Activated CD8-positive, alpha-beta memory T cell treated with anti-CD3 and anti-CD28 coated beads, Interleukin-2, amount 50 U/mL, for 24 hours (primary cell): Measurements from ENCODE around the gene FGD5.

ENCODE experiments used
- DNase-seq: peaks from one replicate; pipeline ENCODE4 v3.0.0-alpha.2; 2020; ENCODE audit errors: extremely low read depth

The FGD5 gene

DNA sequence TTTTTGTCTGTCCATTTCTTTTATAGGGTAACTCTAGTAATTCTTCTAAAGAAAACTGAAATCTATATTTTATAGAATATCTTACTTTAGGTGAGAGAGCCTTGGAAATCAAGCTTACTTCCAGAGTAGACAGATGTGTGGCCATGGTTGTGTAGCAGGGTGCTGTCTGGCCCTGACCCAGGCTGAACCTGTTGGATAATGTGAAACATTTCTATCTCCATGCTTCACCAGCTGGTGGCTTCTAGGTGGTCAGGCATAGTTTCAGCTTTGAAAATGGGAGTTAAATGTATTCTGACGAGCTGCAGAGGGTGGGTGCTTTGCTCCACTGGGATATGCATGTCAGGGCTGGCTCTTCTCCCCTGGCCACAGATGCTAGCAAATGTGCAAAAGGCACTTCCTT lies 107.8 kb downstream of the FGD5 start:
- no peak for DNase-seq

DNA sequence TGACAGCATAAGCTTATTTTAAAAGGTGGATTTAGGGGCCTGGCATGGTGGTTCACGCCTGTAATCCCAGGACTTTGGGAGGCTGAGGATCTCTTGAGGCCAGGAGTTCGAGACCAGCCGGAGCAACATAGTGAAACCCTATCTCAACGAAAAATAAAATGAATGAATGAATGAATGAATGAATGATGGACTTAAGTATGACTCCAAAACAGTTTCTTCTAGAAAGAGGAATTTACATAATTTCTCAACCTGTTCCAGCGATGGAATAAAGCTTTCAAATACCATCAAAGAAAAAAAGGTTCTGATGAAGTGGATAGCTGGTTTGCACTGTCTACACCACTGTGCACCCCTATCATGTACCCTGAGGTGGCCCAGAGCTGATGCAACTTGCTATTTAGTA lies 108.5 kb downstream of the FGD5 start:
- DNase-seq, result no peak

DNA sequence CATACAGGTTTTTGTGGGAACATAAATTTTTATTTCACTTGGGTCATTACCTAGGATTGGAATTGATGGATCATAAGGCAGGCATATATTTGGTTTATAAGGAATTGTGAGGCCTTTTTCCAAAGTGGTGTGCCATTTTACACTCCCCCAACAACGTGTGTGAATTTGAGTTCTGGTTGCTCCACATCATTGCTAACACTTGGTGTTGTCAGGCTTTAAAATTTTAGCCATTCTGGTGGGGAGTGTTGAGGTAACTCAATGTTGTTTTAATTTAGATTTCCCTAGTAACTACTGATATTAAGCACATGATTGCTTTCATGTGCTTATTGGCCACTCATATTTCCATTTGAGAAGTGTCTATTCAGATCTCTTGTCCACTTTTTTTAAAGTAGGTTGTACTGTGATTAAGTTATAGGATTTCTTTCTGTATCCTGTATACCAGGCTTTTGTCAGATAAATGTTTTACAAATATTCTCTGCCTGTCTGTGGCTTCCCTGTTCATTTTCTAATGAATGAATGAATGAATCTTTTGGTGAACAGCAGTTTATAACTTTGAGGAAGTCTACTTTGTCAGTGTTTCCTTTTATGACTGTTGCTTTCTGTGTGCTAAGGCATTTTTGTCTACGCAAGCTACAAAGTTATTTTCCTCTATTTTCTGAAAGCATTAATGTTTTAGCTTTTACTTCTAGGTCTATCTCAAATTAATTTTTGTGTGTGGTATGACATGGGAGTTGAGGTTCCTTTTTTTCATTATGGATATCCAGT lies 110.7 kb downstream of the FGD5 start:
- no peak for DNase-seq

DNA sequence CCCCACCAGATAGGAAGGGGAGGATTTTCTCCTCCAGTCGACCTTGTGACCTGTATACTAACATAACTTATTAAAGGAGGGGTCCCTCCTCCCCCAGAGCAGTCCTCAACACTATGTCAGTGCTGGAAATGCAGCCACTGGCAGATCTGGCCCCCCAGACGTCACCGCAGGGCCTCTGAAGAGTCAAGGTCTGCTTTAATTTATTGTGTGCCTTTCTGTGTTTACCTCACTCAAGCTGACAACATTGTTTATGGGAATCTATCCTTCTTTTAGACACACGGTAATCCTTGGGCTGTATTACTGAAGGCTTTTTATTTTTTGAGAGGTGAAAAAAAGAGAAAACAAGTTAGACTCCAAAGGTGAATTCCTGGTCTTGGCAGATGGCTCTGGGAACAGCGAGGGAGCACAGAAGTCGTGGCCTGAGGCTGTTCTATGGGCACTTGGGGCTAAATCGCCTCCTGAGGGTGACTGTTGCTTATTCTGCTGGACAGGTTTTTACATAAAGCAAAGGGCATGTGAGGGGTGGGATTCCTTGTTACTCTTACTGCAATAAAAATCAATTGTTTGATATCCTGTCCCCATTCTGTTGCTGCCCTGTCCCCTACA lies 115.2 kb downstream of the FGD5 start:
- DNase-seq, result no peak

DNA sequence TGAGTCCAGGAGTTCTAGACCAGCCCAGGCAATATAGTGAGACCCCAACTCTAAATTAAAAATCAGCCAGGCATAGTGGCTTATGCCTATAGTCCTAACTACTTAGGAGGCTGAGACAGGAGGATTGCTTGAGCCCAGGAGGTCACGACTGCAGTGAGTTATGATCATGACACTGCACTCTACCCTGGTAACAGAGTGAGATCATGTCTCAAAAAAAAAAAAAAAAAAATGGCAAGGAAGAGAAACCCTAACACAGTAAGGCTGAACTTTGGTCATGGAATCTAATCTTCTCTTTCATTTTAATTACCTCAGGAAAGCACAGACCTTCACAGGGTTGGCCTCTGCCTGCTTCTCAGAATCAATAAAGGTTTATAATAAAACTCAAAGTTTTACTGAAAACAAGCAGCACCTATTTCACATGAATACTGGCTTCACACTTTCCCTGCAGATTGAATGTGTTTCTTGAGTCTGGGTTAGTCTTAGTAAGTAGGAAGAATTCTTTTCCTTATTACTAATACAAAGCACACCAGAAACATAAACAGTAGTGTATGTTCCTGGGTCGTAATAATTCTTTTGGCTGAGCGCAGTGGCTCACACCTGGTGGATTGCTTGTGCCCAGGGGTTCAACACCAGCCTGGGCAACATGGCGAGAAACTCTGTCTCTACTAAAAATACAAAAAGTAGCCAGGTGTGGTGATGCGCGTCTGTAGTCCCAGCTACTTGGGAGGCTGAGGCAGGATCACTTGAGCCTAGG lies 117.0 kb downstream of the FGD5 start:
- no peak for DNase-seq

DNA sequence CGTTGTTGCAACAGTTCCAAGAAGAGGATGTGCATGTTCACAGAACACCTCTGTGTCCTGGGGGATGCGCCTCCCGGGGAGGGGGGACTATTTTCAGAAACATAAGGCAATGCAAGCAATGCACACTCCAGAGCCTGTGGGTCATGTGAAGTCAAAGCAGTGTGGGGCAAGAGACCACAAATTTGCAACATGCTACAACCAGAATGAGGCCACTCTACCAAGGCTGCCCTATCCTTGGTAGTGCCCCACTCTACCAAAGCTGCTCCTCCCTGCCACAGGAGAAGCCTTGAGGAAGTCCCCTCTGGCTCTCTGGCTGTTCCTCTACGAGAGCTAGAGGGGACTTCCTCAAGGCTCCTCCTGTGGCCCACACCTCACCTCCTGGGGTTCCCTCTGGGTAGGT lies 120.2 kb downstream of the FGD5 start:
- no peak for DNase-seq

DNA sequence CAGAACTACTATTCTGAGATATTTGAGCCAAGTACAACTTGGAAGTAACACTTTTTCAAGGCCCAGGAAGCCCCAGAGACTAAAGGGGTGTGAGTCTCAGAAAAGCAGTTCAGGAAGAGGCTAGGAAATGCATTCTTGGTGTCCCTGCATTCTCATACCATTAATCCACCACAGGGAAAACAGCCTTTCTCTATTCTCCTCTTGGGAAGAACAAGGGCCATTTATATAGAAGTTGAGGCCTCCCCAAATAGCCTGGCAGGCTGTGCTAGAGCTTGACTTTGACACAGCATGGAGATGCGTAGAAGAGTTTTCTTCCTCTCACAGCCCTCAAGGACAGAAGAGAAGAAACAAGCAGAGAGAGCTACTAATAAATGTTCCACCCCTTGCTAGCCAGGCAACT lies 123.1 kb downstream of the FGD5 start:
- DNase-seq, result no peak

DNA sequence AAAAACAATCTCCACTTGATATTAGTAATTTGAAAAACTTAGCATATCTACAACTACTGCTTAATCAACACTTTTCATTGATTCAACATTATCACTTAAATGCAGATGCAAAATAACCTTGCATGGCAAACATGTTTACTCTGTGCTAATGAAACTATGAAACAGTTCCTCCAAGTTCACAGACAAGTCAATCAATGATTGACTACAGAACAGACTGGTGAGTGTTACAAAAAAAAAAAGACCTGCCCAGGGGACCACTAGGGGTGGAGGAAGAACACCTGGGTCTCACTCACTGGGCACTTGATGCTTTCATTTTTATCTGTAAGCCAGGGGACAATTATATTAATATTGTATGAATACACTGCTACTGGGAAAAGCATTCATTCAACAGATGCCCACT lies 124.3 kb downstream of the FGD5 start:
- no peak for DNase-seq

DNA sequence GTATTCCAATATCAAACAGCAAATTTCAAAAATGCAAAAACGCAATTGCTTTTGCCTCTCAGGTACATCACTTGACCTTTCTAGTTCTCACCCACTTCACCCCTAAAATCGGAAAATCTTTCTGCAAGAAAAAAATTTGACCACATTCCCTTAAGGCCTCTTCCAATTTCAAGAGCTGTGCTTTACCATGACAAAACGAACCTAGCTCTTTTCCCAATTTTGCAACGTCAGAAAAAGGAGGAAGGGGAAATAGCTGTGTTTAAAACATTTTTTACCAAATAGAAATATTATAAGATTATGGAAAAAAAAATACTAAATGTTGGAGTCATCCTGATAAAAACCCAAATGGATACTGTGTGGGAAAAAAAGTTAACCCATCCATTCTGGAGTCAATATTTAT lies 127.5 kb downstream of the FGD5 start:
- no peak for DNase-seq

DNA sequence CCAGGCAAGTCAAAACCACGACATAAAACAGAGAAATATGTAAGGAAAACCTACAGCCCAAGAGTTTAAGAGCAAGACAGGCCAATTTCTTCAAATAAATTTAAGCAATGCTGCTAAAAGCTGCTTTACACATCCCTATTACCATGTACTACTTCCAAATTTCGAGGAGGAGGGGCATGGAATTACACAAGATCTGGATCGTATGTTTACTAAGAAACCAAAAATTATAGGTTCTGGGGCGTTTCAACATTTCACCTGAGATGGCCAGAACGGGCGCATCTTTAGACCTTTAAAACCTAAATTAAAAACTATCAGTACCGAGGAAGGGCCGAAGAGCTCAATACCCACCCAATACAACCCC lies 128.0 kb downstream of the FGD5 start:
- DNase-seq, result no peak

DNA sequence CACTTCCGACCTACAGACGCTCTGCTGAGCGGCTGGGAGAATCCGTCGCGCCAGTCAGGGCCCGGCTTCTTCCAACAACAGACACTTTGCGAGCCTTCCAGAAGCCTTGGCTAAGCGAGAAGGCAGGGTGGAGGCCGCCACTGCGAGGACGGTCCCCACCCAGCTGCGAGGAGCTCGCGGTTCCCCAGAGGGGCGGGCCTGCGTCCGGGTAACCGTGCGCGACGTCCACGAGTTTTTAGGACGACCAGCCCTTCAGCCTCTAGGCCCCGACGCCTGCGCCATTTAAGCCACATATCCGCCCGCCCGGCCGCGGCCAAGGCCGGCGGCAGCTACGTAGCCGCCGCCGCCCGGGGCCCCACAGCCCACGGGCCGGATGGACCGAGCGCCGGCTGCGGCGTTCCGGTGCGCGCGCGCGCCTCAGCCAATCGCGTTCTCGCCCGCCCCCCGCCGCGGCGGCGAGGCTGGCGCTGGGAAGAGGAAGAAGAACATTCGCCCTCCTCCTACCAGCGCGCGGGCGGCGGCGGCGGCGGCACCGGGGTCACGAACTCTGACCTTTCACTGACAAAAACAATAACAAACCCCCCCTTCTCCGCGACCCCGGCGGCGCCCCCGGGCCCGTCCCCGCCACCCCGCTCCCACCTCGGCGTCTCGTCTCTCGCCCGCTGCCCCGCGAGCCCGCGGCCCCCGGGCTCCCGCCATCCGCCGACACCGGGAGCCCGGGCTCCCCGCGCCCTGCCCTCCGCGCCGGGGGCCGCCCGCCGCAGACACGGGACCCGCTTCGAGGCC lies 128.5 kb downstream of the FGD5 start, which contains the start of gene NR2C2:
Gene NR2C2, plus strand, starts transcription at position 484 of the 786 bp plus-strand sequence. CDS start 56,332 bp downstream, outside the sequence.
- peak; percentile 63 for DNase-seq

DNA sequence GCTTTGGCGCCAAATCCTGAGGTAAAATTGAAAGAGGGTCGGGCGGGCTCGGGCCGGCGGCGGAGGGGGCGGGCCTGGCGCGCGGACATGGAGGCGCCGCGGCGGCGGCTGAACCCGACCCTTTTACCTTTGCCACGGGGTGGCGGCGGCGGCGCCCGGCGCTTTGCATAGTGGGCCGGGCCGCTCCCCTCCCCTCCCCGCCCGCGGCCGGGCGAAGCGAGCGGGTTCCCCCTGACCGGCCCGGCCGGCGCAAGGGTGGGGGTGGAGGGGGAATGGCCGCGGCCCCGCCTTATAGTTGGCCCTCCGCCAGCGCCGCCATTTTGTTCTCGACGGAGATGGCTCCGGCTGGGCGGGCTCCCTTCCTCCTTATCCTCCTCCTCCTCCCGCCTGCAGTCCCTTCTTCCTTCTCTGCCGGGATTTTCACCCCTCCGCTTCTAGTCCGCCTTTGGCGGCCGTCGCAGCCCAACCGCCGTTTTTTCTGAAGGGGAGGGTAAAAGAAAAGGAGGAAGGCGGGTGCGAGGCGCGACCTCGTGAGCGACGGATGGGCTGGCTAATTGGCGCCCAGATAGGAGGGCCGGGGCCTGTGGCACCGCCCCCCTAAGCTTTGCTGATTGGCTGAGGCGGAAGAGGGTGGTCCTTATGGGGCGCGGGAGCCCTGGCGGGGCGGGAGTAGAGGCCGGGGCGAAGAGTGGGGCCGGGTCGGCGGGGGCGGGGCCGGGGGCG lies 129.3 kb downstream of the FGD5 start:
- DNase-seq, result peak; percentile 88

DNA sequence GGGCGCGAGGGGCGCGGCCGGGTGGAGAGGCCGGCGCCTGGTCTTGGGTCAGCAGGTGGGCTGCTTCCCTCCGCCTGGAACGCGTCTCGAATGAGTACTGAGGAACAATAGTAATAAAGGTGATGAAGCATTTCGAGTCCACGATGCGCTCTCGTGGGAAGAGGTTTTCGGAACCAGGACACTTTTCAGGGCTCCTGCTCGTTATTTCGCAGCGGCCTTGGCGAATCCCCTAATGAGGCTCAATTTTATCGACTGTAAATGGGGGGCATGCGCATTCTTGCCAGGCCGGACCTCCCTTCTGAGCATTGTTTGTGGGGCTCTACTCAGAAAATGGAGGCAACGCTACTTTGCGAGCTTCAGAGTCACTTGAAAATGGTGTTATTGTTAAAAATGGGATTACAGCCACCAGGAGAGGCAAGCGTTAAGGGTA lies 129.9 kb downstream of the FGD5 start:
- DNase-seq, result no peak

DNA sequence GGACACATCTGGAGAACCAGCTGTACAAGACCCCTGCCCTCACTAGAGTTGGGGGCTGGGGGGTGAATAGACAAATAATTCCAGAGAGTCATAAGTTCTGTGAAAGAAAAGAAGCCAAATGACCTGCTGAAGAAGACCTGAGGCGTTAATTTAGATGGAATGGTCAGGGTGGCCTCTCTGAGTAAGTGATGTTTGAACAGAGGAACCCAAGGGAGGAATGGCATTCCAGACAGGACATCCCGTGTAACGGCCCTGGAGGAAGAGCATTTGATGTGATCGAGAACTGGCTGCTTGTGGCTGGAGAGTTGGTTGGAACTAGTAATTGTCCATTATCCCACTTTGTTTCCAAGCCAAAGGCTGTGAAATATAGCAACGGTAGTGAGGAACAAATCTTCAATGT lies 130.4 kb downstream of the FGD5 start:
- DNase-seq, result no peak

DNA sequence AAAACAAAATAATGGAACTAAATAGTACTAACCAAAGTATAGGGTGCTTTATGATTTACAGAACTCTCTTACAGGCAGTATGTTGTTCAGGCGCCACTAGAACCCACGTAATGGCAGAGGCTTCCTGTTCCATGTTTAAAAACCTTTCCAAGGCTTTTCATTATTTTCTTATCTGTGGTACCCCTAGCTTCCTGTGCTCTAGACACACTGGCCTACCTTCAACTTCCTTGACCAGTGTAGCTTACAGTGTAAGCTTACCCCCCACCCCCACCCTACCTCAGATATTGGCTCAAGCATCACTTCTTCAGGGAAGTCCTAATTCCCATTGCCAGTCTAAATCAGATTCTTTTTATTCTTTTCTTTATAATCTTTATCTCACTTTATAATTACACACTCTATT lies 131.5 kb downstream of the FGD5 start:
- DNase-seq, result no peak

DNA sequence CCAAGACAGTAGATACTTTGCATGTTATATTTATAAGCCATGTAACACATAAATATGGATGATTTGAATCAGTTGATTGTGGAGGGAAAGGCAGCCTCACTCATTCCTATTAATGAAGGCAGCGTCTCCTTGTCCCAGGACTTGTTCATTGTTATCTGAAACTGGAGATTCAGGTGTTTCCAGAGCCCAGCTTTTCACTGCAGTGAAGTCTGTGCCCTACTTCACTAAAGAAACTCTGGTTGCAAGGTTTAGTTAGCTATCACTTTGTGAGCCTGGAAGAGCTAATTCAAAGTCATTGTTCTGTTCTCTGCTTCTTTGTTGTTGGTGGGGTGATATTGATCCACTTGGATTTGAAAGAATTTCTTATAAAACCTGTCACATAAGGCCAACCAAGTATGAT lies 138.4 kb downstream of the FGD5 start:
- DNase-seq, result no peak

DNA sequence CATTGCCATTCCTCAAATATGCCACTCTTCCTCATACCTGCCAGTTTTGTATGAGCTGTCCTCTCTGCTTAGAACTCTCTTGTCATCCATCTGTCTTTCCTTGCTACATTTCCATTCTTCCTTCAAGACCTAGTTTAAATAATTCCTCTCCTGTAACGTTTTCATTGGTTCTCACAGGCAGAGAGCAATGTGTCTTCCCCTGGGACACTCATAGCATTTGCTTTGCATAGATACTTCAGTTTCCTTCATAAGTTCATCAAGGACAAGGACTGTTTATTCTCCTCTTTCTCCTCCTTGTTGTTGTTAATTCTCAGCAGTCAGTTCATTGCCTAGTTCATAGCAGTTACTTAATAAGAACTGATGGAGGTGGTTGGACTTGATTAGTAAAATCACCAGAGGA lies 139.2 kb downstream of the FGD5 start:
- DNase-seq, result no peak

DNA sequence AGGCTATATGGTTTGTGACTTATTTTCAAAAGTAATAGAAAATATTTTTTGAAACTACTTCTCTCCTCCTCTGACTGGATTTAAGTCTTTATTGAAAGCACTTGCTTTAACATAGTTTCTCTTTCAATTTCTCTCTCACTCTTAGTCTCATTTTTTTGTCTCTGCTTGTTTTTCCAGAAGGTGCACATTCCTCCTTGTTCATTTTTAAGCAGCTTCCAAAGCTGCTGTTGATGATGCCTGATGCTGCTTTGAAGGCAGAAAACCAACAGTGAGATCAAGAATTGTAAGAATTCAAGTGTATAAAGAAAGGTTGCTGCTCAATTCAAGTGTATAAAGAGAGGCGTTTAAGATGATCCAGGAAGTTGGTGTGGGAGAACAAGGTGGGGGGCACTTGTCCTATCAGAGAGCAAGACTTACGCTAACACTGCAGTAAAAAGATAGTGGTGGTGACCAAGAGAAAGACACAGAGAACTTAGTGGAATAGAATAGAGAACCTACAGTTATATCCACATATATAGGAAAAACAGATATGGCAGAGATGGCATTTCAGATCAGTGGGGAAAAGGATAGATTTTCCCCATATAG lies 140.7 kb downstream of the FGD5 start:
- DNase-seq, result no peak

DNA sequence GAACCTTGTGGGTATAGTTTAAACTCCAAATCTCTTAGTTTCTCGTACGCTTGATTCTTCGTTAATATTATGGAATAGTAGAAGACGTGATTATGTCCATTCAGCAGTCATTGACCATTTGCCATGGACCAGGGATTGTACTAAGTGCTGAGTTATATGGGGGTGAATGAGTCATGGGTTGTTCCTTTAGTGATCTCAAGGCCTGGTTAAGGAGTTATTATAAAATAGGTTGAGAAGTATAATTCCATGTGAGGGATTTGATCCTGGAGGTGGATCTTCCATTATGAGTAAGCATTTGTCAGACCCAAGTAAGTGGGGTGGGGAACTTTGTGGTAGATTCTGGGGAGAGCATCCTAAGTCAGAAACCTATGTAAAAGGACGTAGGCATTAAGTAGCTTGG lies 144.0 kb downstream of the FGD5 start:
- DNase-seq, result no peak

DNA sequence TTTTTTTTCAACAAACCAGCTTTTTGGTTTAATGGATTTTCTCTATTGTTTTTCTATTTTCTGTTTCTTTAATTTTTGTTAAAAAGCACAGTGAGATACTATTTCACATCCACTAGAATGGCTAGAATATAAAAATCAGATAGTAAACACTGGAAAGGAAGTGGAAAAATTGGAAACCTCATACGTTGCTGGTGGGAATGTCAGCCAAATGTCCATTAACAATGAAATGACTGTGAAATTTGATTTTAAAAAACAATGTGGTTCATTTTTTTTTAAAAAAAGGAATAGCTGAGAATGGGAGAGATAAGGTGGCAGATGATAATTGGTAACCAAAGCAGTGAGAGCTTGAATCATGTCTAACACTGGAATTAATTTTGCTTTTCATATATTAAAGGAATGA lies 148.5 kb downstream of the FGD5 start:
- no peak for DNase-seq

DNA sequence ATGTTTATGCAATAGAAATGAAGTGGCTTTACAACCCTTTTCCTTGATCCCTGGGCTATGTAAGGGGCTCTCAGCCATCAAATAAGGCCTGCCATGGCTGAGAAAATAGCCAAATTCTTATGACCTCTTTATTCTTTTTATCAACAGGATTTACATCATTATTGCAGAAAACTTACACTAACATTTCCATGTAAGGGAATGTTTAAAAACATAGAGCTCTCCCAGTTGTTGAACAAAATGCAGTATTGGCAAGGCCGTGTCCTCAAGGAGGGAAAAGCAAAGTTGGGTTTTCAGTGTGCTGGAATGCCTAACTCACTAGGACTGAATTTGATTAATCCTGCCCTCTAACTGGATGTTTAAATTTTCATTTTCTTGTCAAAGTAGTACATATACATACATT lies 150.9 kb downstream of the FGD5 start:
- no peak for DNase-seq
